Measurements from ENCODE around the gene TRAF3IP1. TPM values are rescaled to one million over a fixed set of nuclear protein-coding genes. Genes with fewer than 3 reads are reported as not detected.

Gene TRAF3IP1
- total and polyA plus RNA-seq, 2 of the 13 experiments (the other 11 are each of a cell fraction or from before 2014, with no cell fraction given): 4.1 to 12.9 TPM

DNA sequence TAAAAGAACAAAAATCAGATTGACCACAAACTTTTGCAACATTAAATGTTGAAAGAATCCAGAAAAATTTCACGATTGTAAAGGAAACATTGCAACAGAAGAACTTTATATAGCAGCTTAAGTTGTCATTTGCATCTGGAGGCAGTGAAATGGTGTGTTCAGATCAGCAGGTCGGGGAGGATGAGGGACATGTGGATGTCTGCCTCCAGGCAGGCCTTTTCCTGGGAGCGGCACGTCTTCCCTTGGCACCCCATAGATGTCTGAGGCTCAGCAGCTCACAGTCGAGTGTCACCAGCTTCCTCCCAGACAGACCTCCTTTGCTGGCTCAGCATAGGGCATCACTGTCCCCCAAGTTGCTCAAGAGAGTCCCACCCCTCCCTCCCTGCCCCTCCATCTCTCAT lies 62.1 kb downstream of the TRAF3IP1 start:
- in situ Hi-C loops (cut with HindIII; ENCODE audit: extremely low pct_ligation_motif_present, low pct_unique_long_range_greater_than_20kb): no loop called here
- no peak for TF ChIP-seq SRF (IDR thresholded peaks at IDR 0.05; ENCODE audit: low read depth, low read length)
- TF ChIP-seq, protein P1, sequence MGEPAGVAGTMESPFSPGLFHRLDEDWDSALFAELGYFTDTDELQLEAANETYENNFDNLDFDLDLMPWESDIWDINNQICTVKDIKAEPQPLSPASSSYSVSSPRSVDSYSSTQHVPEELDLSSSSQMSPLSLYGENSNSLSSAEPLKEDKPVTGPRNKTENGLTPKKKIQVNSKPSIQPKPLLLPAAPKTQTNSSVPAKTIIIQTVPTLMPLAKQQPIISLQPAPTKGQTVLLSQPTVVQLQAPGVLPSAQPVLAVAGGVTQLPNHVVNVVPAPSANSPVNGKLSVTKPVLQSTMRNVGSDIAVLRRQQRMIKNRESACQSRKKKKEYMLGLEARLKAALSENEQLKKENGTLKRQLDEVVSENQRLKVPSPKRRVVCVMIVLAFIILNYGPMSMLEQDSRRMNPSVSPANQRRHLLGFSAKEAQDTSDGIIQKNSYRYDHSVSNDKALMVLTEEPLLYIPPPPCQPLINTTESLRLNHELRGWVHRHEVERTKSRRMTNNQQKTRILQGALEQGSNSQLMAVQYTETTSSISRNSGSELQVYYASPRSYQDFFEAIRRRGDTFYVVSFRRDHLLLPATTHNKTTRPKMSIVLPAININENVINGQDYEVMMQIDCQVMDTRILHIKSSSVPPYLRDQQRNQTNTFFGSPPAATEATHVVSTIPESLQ (CRISPR knock-in tag; conservative IDR thresholded peaks at IDR 0.05): no peak
- no peak for TF ChIP-seq ZNF670 (CRISPR knock-in tag; IDR thresholded peaks at IDR 0.05; ENCODE audit: borderline replicate concordance)
- no peak for TF ChIP-seq CEBPG (CRISPR knock-in tag; IDR thresholded peaks at IDR 0.05)
- TF ChIP-seq TCF7L2 (IDR thresholded peaks at IDR 0.05; ENCODE audit: low read depth, low read length): no peak
- TF ChIP-seq FIP1L1 (IDR thresholded peaks at IDR 0.05; ENCODE audit: borderline replicate concordance, insufficient read depth, low read depth, low read length): no peak
- TF ChIP-seq ZNF83 (CRISPR knock-in tag; IDR thresholded peaks at IDR 0.05; ENCODE audit: borderline replicate concordance): no peak
- peaks cover 0 to 3% of the 10 kb centered on the region in 2 experiments; a peak in 2 of 5 replicates for H3K36me3 ChIP-seq (replicated peaks in 1 of 2; ENCODE audit: control insufficient read depth in 1 of 2, insufficient read depth in 2 of 2, low read length in 2 of 2)
- no peaks in the 10 kb centered on the region for H3K4me1 ChIP-seq (ENCODE audit: insufficient read depth, low read length)
- 84% methylated on average over 5 of the region's 5 CpGs for WGBS (ENCODE audit: low lambda C conversion rate)
- BruUV-seq (replicated peaks): no TSS peak
- H3K79me2 ChIP-seq (ENCODE audit: insufficient read depth, low read length): no peaks in the 10 kb centered on the region
- H4K20me1 ChIP-seq (ENCODE audit: insufficient read depth, low read length): no peaks in the 10 kb centered on the region
- ATAC-seq: no peak
- intact Hi-C loops (cut with micrococcal nuclease; ENCODE audit: unreplicated experiment): no loop called here
- H3K27ac ChIP-seq (ENCODE audit: extremely low read length, insufficient read depth, low read length): no peak overlapping the region
- no peaks in the 10 kb centered on the region for H3K9me3 ChIP-seq (ENCODE audit: low read length)
- H3K4me3 ChIP-seq (replicated peaks in 1 of 3; ENCODE audit: insufficient read depth in 1 of 3, low read depth in 2 of 3, low read length in 3 of 3): no peak overlapping the region
- no peak overlapping the region for H3K4me2 ChIP-seq (ENCODE audit: low read depth, low read length)
- FAIRE-seq: no peak
- DNase-seq (ENCODE audit: low spot score): no peak
- no peaks in the 10 kb centered on the region for H3K27me3 ChIP-seq (ENCODE audit: control insufficient read depth in 1 of 2, insufficient read depth in 2 of 2, low read length in 2 of 2)
- H2AFZ ChIP-seq (ENCODE audit: low read length): no peak overlapping the region
- H3K9ac ChIP-seq (ENCODE audit: insufficient read depth, low read depth, low read length): no peak overlapping the region
- ChIA-PET POLR2A (no interaction called here), CTCF (ENCODE audit: low intra/inter-chr PET ratio, low total read pairs) (no interaction called here)

DNA sequence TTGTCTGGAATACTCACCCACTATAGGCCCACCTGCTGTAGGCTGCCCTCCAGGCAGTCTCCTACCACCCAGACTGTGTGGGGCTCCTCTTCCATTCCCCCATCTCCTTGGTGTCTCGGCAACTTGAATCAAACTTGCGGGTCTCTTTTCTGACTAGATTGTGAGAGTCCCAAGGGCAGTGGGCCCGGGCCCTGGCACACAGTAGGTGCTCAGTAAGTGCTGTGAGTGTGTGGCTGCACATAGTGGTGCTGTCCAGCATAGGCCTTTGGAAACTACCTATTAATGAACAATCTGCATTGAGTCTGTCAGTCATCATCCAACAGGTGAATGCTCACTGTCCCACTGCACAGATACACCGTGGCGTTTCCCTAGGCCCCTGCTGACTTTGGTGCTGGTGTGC lies 62.8 kb downstream of the TRAF3IP1 start:
- H3K4me3 ChIP-seq (replicated peaks in 1 of 3; ENCODE audit: insufficient read depth in 1 of 3, low read depth in 2 of 3, low read length in 3 of 3): no peak overlapping the region
- H3K27me3 ChIP-seq (ENCODE audit: control insufficient read depth in 1 of 2, insufficient read depth in 2 of 2, low read length in 2 of 2): no peaks in the 10 kb centered on the region
- no peak for ATAC-seq
- H3K4me2 ChIP-seq (ENCODE audit: low read depth, low read length): no peak overlapping the region
- peaks cover 0 to 3% of the 10 kb centered on the region in 2 experiments; a peak in 2 of 5 replicates for H3K36me3 ChIP-seq (replicated peaks in 1 of 2; ENCODE audit: control insufficient read depth in 1 of 2, insufficient read depth in 2 of 2, low read length in 2 of 2)
- no peak overlapping the region for H2AFZ ChIP-seq (ENCODE audit: low read length)
- intact Hi-C loops (cut with micrococcal nuclease; ENCODE audit: unreplicated experiment) (no loop called here), in situ Hi-C loops (cut with HindIII; ENCODE audit: extremely low pct_ligation_motif_present, low pct_unique_long_range_greater_than_20kb) (no loop called here)
- CTCF ChIA-PET (ENCODE audit: low intra/inter-chr PET ratio, low total read pairs): no interaction called here
- H3K79me2 ChIP-seq (ENCODE audit: insufficient read depth, low read length): no peaks in the 10 kb centered on the region
- no peak for FAIRE-seq
- POLR2A ChIA-PET: no interaction called here
- no peak overlapping the region for H3K27ac ChIP-seq (ENCODE audit: extremely low read length, insufficient read depth, low read length)
- 87% methylated on average over 5 of the region's 5 CpGs for WGBS (ENCODE audit: low lambda C conversion rate)
- no peaks in the 10 kb centered on the region for H3K9me3 ChIP-seq (ENCODE audit: low read length)
- no TSS peak for BruUV-seq (replicated peaks)
- H4K20me1 ChIP-seq (ENCODE audit: insufficient read depth, low read length): no peaks in the 10 kb centered on the region
- no peak for DNase-seq (ENCODE audit: low spot score)
- H3K4me1 ChIP-seq (ENCODE audit: insufficient read depth, low read length): no peaks in the 10 kb centered on the region
- no peak overlapping the region for H3K9ac ChIP-seq (ENCODE audit: insufficient read depth, low read depth, low read length)
- TF ChIP-seq NBN (conservative IDR thresholded peaks at IDR 0.05): no peak
- TF ChIP-seq TEF (CRISPR knock-in tag; IDR thresholded peaks at IDR 0.05): no peak
- TF ChIP-seq ESRRA (CRISPR knock-in tag; IDR thresholded peaks at IDR 0.05; ENCODE audit: low read depth): no peak
- no peak for TF ChIP-seq ZNF451 (CRISPR knock-in tag; IDR thresholded peaks at IDR 0.05)
- TF ChIP-seq, protein P2, sequence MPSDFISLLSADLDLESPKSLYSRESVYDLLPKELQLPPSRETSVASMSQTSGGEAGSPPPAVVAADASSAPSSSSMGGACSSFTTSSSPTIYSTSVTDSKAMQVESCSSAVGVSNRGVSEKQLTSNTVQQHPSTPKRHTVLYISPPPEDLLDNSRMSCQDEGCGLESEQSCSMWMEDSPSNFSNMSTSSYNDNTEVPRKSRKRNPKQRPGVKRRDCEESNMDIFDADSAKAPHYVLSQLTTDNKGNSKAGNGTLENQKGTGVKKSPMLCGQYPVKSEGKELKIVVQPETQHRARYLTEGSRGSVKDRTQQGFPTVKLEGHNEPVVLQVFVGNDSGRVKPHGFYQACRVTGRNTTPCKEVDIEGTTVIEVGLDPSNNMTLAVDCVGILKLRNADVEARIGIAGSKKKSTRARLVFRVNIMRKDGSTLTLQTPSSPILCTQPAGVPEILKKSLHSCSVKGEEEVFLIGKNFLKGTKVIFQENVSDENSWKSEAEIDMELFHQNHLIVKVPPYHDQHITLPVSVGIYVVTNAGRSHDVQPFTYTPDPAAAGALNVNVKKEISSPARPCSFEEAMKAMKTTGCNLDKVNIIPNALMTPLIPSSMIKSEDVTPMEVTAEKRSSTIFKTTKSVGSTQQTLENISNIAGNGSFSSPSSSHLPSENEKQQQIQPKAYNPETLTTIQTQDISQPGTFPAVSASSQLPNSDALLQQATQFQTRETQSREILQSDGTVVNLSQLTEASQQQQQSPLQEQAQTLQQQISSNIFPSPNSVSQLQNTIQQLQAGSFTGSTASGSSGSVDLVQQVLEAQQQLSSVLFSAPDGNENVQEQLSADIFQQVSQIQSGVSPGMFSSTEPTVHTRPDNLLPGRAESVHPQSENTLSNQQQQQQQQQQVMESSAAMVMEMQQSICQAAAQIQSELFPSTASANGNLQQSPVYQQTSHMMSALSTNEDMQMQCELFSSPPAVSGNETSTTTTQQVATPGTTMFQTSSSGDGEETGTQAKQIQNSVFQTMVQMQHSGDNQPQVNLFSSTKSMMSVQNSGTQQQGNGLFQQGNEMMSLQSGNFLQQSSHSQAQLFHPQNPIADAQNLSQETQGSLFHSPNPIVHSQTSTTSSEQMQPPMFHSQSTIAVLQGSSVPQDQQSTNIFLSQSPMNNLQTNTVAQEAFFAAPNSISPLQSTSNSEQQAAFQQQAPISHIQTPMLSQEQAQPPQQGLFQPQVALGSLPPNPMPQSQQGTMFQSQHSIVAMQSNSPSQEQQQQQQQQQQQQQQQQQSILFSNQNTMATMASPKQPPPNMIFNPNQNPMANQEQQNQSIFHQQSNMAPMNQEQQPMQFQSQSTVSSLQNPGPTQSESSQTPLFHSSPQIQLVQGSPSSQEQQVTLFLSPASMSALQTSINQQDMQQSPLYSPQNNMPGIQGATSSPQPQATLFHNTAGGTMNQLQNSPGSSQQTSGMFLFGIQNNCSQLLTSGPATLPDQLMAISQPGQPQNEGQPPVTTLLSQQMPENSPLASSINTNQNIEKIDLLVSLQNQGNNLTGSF (CRISPR knock-in tag; IDR thresholded peaks at IDR 0.05): no peak
- no peak for TF ChIP-seq AHR (CRISPR knock-in tag; IDR thresholded peaks at IDR 0.05)
